22Rv1 (cell line): Measurements from ENCODE around the gene TOR4A.

Experiments
- H3K27ac ChIP-seq: fragments of 450-650 bp; 2 replicates; pipeline ENCODE4 v1.5.1; 2017
- ZFX ChIP-seq: fragments of 450-650 bp; IDR thresholded peaks from 2 replicates; pipeline ENCODE4 v1.6.1; 2017; ENCODE audit warnings: antibody characterized with exemption, borderline replicate concordance
- TF ChIP-seq, protein P1 (sequence below): fragments of 450-650 bp; IDR thresholded peaks from 2 replicates; pipeline ENCODE4 v1.5.1; 2017; ENCODE audit warnings: mild to moderate bottlenecking

Gene TOR4A

DNA sequence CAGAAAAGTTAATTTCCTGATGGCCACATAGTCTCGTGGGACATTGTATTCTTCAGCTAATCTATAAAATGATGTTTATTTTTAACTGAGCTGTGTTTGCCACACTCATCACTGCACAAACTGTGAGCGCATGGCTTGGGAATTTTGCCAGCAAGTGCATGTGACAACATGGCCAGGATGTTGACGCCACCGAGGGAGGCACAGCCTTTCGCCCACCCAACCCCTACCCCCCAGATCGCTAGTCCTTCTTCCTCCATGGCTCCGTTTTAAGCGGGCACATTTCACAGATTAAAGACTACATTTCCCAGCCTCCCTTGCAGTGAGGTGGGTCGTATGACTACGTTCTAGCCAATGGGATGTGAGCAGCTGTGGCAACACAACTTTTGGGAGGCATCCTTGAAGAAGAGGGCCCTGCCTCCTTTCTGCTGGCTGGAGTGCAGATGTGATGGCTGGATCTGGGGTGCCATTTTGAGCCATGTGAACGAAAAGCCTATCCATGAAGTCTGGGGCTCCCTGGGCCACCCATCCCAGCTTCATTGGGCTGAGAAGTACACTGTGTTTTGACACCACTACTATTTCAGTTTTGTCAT lies 16.7 kb downstream of the TOR4A start:
- TF ChIP-seq ZFX: no peak
- TF ChIP-seq, protein P1, sequence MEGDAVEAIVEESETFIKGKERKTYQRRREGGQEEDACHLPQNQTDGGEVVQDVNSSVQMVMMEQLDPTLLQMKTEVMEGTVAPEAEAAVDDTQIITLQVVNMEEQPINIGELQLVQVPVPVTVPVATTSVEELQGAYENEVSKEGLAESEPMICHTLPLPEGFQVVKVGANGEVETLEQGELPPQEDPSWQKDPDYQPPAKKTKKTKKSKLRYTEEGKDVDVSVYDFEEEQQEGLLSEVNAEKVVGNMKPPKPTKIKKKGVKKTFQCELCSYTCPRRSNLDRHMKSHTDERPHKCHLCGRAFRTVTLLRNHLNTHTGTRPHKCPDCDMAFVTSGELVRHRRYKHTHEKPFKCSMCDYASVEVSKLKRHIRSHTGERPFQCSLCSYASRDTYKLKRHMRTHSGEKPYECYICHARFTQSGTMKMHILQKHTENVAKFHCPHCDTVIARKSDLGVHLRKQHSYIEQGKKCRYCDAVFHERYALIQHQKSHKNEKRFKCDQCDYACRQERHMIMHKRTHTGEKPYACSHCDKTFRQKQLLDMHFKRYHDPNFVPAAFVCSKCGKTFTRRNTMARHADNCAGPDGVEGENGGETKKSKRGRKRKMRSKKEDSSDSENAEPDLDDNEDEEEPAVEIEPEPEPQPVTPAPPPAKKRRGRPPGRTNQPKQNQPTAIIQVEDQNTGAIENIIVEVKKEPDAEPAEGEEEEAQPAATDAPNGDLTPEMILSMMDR: no peak
- peak overlapping the region; percentile 59 for H3K27ac ChIP-seq

GRCh38 chr9:137294681-137295237 lies 17.2 kb downstream of the TOR4A start:
- TF ChIP-seq ZFX: no peak
- TF ChIP-seq, protein P1: no peak
- peak overlapping the region; percentile 59; the same call in 1 of the 2 replicates for H3K27ac ChIP-seq

DNA sequence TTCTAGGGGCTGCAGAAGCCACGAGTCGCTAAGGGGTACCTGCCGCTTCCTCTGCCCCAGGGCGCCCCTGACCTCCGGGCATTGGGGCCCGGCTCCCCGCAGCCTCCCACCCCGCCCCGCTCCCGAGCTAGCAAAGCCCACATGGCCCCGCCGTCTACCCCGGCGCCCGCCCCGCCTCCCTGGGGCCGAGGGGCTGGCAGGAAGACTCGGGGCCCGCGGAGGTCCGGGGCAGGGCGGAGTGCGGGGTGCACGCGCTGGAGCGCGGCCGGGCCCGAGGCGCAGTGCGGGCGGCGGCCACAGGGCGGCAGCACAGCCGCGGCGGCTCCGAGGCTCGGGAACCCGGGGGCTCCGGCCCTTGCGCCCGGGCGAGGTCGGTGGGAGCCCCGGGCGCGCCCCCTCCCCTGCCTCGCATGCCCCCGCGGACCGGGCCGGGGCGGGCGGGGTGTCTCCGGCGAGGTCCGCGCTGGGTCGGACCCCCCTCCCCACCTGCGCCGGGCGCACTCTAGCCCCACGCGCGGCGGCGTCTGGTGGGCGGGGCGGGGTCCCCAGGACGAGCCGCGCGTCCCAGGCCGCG lies 17.8 kb downstream of the TOR4A start:
- TF ChIP-seq ZFX: no peak
- TF ChIP-seq, protein P1: peak; percentile 93
- no peak overlapping the region for H3K27ac ChIP-seq

DNA sequence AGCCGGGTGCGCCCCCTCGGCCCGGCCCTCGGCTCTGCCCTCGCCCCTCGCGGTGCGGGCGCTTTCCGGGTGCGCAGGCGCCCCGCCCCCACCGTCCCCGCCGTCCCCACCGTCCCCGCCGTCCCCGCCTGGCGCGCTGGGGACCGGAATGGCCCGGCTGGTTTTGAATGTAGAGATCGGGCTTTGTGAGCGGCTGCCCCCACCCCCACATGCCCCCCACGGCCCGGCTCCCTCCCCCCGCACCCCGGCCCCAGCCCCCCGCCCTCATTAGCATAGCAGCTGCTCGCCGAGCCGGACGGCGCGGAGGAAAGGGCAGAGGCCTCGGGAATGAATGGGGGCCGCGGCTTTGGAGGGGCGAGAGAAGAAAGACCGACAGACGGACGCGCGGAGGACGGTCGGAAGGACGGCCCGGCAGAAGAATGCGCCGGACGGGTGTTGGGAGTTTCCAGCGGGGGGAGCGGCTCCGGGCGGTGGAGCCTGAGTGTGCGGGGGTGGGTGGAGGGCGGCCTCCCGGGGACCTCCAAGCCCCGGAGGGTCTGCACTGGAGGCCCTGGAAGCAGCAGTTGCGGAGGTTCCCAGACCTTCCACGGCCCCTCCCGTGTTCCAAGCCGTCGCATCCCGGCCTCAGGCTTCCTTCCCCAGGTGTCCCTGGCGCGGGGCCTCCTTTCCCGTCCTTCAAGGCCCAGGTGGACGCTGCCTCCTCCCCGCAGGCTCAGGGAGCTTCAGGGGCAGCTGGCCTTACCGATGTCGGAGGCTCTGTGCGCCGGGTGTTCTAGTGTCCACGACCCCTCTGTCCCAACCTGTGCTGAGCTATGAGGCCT lies 18.5 kb downstream of the TOR4A start:
- H3K27ac ChIP-seq: no peak overlapping the region
- TF ChIP-seq ZFX: no peak

- H3K27ac ChIP-seq: 0 out of 2 replicates have a peak overlapping the region, but pooled peaks have one; percentile 10
- TF ChIP-seq ZFX: no peak
Measured at GRCh38 chr9:137296670-137297664, 19.4 kb downstream of the TOR4A start.

GRCh38 chr9:137297966-137298365 lies 20.4 kb downstream of the TOR4A start:
- TF ChIP-seq, protein P1: no peak
- TF ChIP-seq ZFX: no peak
- H3K27ac ChIP-seq: peak overlapping the region; percentile 27

GRCh38 chr9:137298401-137299202 lies 21.1 kb downstream of the TOR4A start:
- no peak for TF ChIP-seq ZFX
- TF ChIP-seq, protein P1: no peak
- H3K27ac ChIP-seq: peak overlapping the region; percentile 27
